CD4-positive, alpha-beta T cell treated with Interleukin-4 for 1 hour (primary cell): ENCODE data around the gene SRGAP1.

ENCODE experiments used
- DNase-seq, 2 donors: peaks; one replicate each; pipeline ENCODE4 v3.0.0-alpha.2; 2020 to 2022

Gene SRGAP1

GRCh38 chr12:63911341-63911740 lies 66.8 kb downstream of the SRGAP1 start:
- no peak for DNase-seq

GRCh38 chr12:63912651-63913050 lies 68.2 kb downstream of the SRGAP1 start:
- no peak for DNase-seq

DNA sequence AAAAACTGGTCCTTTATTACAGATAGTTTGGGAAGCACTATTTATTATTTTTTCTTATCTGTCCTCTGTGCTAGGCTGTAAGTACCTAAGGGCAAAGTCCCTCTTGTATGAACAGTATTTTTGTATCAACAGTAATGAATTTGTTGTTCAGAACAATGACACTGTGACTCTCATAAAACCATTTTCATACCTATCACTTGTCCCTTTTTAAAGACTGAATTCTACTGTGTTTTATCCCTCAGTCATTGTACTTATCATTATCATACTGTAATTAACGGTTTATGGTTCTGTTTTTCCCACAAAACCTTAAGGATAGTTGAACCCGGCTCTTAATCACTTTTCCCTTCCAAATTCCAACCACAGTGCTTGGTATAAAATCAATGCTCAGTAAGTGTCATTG lies 69.4 kb downstream of the SRGAP1 start:
- DNase-seq, result no peak

DNA sequence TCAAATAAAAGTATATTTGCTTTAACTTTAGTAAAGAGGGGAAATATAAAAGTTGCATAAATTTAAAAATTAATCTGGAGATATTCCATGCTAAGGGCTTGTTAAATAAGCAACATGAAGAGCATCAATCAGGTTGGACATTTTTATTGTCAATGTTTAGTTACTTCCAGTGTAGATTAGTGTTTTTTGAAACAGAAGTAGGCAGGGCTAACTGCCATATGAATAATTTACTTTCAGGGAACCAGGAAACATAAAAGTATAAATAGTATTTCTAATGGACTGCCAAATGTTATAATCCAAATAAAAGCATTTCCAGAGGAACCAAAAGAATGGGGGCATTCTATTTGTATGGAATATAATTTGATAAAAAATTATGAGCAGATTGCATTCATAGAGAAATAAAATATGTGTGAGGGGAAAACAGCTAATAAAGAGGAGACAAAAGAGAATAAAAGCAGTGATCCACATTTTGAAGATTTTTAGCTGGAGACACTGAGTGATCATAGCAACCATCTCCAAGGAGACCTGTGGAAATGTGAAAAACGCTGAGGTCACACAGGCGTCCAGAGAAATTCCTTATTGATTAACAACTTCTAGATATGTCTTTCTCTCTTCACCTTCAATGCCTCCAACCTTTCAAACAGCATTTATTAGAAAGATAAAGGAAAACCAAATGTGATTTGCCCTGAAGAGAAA lies 70.8 kb downstream of the SRGAP1 start:
- no peak for DNase-seq

DNA sequence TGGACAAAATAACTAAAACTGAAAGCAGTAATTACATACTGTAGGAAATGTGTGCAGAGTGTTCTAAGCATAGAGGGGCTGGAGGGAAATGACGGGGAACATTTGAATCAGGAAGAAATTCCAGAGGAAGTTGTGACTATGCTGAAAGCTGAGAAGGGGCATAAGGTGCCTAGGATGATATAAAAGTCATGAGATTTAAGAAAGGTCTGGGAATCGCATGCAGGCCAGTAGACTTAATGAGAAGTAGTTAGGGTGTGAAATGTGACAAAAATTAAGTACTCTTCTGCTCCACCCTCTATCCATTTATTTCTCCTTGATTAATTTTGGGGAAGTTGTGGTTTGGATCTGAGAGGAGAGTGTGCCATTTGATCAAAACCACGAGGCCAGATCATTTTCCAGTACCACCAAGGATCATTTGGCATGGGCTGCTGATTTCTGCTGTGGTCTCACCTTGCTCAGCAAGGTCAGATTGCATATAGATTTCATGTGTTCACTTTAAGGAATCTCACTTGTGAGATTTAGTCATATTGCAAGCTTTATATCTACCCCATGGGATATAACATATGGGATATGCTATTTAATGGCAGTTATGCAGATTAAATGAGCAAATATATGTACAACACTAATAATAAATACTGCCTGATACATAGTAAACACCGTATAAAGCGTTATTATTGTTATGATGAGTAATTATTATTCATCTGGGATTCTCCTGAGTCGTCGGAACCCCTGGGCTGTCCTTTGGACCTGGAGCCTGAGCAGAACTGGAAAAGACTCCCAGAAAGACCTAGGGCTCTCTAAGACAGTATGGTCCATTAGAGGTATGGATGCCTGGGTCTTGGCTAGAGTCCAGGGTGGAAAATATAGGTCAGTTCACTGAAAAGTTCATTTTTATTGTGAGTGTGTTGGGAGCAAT lies 72.3 kb downstream of the SRGAP1 start:
- DNase-seq, result no peak

DNA sequence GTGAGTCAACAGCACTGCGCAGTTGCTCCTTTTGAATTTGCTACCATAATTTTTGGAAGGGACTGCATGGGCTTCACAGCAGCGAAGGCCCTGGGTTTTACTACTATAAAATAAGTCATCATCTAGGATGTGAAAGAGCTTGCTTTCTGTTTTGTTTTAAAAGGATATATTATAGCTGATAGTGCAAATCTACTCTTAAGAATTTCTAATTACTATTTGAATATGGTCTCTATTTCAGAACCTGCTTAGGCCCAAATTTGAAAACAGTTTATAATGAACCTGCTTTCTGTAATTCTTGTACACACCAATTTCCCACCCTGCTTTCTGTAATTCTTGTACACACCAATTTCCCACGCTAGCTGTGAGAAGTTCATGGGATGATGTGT lies 73.0 kb downstream of the SRGAP1 start:
- DNase-seq, result no peak

DNA sequence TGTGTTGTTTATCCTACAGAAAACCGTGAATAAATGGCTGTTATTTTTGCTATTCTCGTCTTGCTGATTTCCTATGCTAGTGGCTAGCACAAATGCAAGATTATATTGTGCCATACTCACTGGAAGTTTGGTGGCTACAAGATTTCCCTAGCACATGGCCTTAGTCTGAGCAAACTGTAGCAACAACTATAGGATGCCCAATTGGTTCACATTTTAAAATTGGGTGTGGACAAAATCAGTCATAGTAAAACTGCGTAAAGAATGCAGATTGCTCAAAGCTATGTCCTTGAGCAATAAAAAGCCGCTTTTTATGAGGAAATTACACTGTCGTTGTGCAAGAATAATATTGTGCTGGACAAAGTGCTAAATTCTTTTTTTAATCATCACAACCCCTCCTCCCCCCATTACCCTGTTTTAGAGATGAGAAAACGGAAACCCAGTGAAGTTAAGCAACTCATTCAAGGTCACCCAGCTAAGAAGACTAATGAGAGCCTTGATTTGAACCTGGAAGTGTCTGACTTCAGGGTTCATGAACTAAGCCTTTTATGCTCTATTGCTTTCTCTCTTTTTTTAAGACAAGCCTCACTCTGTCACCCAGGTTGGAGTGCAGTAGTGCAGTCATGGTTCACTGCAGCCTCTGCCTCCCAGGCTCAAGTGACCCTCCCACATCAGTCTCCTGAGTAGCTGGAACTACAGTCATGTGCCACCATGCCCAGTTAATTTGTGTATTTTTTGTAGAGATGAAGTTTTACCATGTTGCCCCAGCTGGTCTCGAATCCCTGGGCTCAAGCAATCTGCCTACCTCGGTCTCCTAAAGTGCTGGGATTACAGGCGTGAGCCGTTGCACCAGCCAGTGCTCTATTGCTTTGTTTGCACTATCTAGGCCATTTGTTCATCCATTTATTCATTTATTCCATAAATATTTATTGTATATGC lies 73.6 kb downstream of the SRGAP1 start:
- DNase-seq, result peak; percentile 17 to 24

GRCh38 chr12:63918800-63919300 lies 74.3 kb downstream of the SRGAP1 start:
- DNase-seq, result no peak

DNA sequence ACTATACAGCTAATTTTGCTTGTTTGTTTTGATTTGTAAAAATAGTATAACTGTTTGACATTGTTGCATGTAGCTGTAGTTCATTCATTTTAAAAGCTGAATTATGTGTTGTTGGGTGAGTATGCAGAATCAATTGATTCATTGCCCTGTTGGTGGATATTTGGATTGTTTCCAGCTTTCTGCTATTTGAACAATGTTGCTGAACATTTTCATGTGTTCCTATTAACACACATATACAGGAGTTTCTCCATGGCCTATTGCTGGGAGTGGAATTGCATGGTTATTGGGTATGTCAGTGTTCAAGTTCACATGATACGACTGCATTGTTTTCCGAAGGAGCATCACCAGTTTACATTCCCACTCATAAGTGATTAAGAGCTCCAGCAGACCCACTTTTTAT lies 75.3 kb downstream of the SRGAP1 start:
- no peak for DNase-seq

- DNase-seq, result no peak
Measured at GRCh38 chr12:63921157-63921556, 76.7 kb downstream of the SRGAP1 start.

GRCh38 chr12:63922474-63922873 lies 78.0 kb downstream of the SRGAP1 start:
- no peak for DNase-seq

DNA sequence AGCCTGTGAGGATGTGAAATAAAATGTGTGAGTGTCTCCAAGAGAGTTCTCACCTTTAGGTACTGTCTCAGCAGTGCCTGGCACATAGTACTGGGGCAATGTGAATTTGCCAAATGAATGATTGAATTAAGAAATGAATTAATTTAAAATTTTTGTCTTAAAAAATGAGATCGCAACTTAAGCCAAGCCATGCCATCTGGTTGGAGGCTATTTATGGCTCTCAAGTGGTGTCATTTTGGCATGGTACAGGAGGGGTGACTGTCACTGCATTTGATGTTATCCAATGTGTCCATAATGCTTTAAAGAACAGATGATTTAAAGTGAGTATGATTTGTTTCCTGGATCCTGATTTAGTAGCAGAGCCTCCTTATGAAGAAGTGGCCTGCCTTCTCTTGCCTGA lies 80.3 kb downstream of the SRGAP1 start:
- no peak for DNase-seq

DNA sequence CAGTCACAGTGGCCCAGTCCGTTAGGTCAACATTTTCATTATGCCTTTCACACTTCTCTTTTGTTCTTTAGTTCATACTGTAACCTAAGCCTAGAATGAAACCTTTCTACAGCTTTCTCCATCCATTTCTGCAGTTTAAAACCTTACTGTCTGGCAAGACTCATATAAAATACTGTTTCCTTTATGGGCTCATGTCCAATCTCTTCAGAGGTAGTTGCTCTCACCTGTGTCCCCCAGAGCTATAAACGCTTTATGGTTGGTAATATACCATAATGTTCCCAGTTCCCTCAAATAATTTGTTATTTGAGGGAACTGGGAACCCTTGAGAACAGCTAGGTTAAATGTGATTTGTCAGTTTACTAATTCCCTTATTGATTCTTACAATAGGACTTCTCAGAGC lies 83.0 kb downstream of the SRGAP1 start:
- no peak for DNase-seq

DNA sequence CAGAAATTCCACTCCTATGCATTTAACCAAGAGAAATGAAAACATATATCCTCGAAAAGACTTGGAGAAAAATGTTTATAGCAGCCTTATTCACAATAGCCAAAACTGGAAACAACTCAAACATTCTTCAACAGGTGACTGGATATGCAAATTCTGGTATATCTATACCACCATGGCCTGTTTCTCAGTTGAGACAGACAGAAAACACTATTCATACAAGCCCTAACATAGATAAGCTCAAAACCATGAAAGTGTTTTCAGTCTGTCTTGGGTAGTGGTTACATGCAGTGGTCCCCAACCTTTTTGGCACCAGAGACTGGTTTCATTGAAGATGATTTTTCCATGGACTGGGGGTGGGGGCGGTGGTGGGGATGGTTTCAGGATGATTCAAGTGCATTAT lies 83.8 kb downstream of the SRGAP1 start:
- DNase-seq, result no peak

GRCh38 chr12:63929426-63929825 lies 84.9 kb downstream of the SRGAP1 start:
- no peak for DNase-seq

GRCh38 chr12:63930971-63931370 lies 86.5 kb downstream of the SRGAP1 start:
- no peak for DNase-seq

GRCh38 chr12:63931703-63932102 lies 87.2 kb downstream of the SRGAP1 start:
- no peak for DNase-seq

GRCh38 chr12:63934936-63935335 lies 90.4 kb downstream of the SRGAP1 start:
- no peak for DNase-seq

- DNase-seq, result no peak
Measured at GRCh38 chr12:63935361-63935760, 90.9 kb downstream of the SRGAP1 start.

- no peak for DNase-seq
Measured at GRCh38 chr12:63937378-63938316, 93.1 kb downstream of the SRGAP1 start.

- no peak for DNase-seq
Measured at GRCh38 chr12:63940310-63941005, 96.0 kb downstream of the SRGAP1 start.
